Heart right ventricle (tissue), 16 donors: ENCODE data around the gene KNG1. TPM values are rescaled to one million over a fixed set of nuclear protein-coding genes. Genes with fewer than 3 reads are reported as not detected.

Experiments
- ATAC-seq, 8 donors: fragments of 200-7000 bp; cut with Tn5 transposase; one replicate each; pipeline ENCODE4 v1.9.1; 2020; ENCODE audit warnings: mild to moderate bottlenecking in 8 of 8, moderate library complexity in 8 of 8, moderate number of reproducible peaks in 1 of 8
- DNase-seq, 2 donors: peaks; one replicate each; pipeline ENCODE4 v3.0.0-alpha.2; 2020
- H3K27ac ChIP-seq, 10 donors: fragments of 200-600 bp; sonication (generic) in 2 of 10; one replicate each; pipeline versions ENCODE4 v1.5.0 to v1.8.0; 2020 to 2022; ENCODE audit warnings: mild to moderate bottlenecking in 3 of 10
- H3K27me3 ChIP-seq, 7 donors: fragments of 200-600 bp; one replicate each; pipeline ENCODE4 v1.8.0; 2021 to 2022; ENCODE audit warnings: mild to moderate bottlenecking in 2 of 7
- H3K36me3 ChIP-seq, 9 donors: fragments of 200-600 bp; sonication (generic) in 1 of 9; one replicate each; pipeline versions ENCODE4 v1.5.0 to v1.8.0; 2020 to 2022; ENCODE audit warnings: mild to moderate bottlenecking in 2 of 9
- H3K4me1 ChIP-seq, 9 donors: fragments of 200-600 bp; sonication (generic) in 1 of 9; one replicate each; pipeline versions ENCODE4 v1.5.0 to v1.8.0; 2020 to 2022; ENCODE audit warnings: mild to moderate bottlenecking in 4 of 9
- H3K4me3 ChIP-seq, 10 donors: fragments of 200-600 bp; sonication (generic) in 2 of 10; one replicate each; pipeline versions ENCODE4 v1.5.0 to v1.8.0; 2020 to 2022; ENCODE audit warnings: mild to moderate bottlenecking in 7 of 10, moderate library complexity in 2 of 10
- H3K9me3 ChIP-seq, 11 donors: fragments of 200-600 bp in 10 of 11; sonication (generic) in 2 of 11; one replicate each; pipeline versions ENCODE4 v1.5.0 to v1.8.0; 2013 to 2022; ENCODE audit warnings: mild to moderate bottlenecking in 2 of 11, control low read depth in 1 of 11, moderate library complexity in 1 of 11
- CTCF ChIP-seq, 9 donors: fragments of 200-600 bp; sonication (generic) in 2 of 9; IDR thresholded peaks; one replicate each; pipeline versions ENCODE4 v1.5.0 to v1.8.0; 2021 to 2022; ENCODE audit warnings: antibody characterized with exemption in 9 of 9, mild to moderate bottlenecking in 5 of 9, moderate library complexity in 1 of 9
- WGBS, 2 donors: extraction: QIAGEN DNeasy Blood & Tissue Kit; methylation state at CpG; one replicate each; pipeline ENCODE4 v1.1.7; 2013; ENCODE audit warnings: inconsistent platforms in 1 of 2; 5-methylcytosine and 5-hydroxymethylcytosine counted together
- intact Hi-C, 10 donors: fragments of 100-400 bp; cut with DNase I; formaldehyde crosslinking; loops; one replicate each; pipeline versions ENCODE4 v1.11.1 to v1.14.2; 2022
- polyA plus RNA-seq, 2 donors: library from polyadenylated mRNA; stranded (reverse); fragments of 200-250 nt; gene quantifications; one replicate each; pipeline ENCODE4 v1.2.3, GENCODE V29; 2013
- total RNA-seq, 10 donors: library from RNA; stranded (reverse); fragmentation: NEBNext Ultra II Directional in 3 of 10; extraction: Animal tissue kit (Norgen Biotek cat#: 25700) in 3 of 10; gene quantifications; one replicate each; pipeline versions ENCODE4 v1.2.1 to v1.2.4, GENCODE V29; 2021 to 2023
- donor health status: Arrhythmogenic right ventricular cardiomyopathy.
- donor health status: ischemic (EF 13 %, LVEDD 7.1; RV severe dilation, severe dysfunction).
- donor health status: healthy with polysubstance abuse.
- donor health status: DM: no; HTN: yes; CAD: no.
- donor health status: DM: no; HTN: no; CAD: no.
- donor health status: ischemic (EF 25% LVEDD 6.9; RV normal size, moderate dysfunction).
- donor health status: ischemic (EF 25% LVEDD 5.7; RV mildly dilated, moderate dysfunction).
- donor health status: healthy.
- donor health status: DM: yes; HTN: yes; CAD: no.
- donor health status: Ischemic cardiomyopathy.
- donor health status: ischemic (EF 35%, LVEDD 5.7; RV mildly dilated, moderate dysfunction).
- donor health status: nonischemic (EF 11% LVEDD 7.7; RV severe dilation, severe dysfunction).
- donor health status: DM: yes; HTN: yes; CAD: no.
- donor health status: PGD.
- donor health status: ischemic (EF 29% LVEDD 5.4; RV normal size, mild dysfunction).
- donor health status: nonischemic (EF 23%, LVEDD 6.1; RV moderate dilation, normal function).

Gene KNG1
- total and polyA plus RNA-seq, 12 donors: 0.07 to 0.92 (median 0.39) TPM; not detected in 2

GRCh38 chr3:186784820-186785494 is 67.8 kb downstream of the KNG1 start:
- DNase-seq (no peak), ATAC-seq (no peak)
- Histone ChIP-seq H3K36me3 (peaks cover 0 to 61% (median 56%) of the 10 kb centered on the region in 9 donors), H3K9me3 (no peaks in the 10 kb centered on the region), H3K27me3 (no peaks in the 10 kb centered on the region), H3K4me3 (peak overlapping the region; percentile 75 to 95 (median 90)), H3K27ac (peak overlapping the region in 5 of 10 donors; percentile 98 to 99 (median 98)), H3K4me1 (peaks cover 3 to 56% (median 47%) of the 10 kb centered on the region in 9 donors)
- intact Hi-C loops: loop anchor here in 2 of 10 donors (5.0 kb wide), 2 partner anchors 213 to 218 kb away; partner anchors contain the start of genes DNAJB11 (in 1 of the 2) and TBCCD1 (in 1 of the 2)
- TF ChIP-seq CTCF (IDR thresholded peaks at IDR 0.05): no peak
- WGBS, 2 donors: 6 to 11% methylated on average over 7 of the region's 7 CpGs

- H3K9me3 ChIP-seq: no peaks in the 10 kb centered on the region
- DNase-seq (no peak), ATAC-seq (no peak)
- no peak for TF ChIP-seq CTCF (IDR thresholded peaks at IDR 0.05)
- H3K4me3 ChIP-seq: peak overlapping the region; percentile 26 to 95 (median 86)
- H3K36me3 ChIP-seq: peaks cover 0 to 67% (median 62%) of the 10 kb centered on the region in 9 donors
- H3K27me3 ChIP-seq: no peaks in the 10 kb centered on the region
- intact Hi-C loops: no loop called here
- no peak overlapping the region for H3K27ac ChIP-seq
- H3K4me1 ChIP-seq: peaks cover 3 to 62% (median 47%) of the 10 kb centered on the region in 9 donors
- 17 to 26% methylated on average over 7 of the region's 7 CpGs for WGBS, 2 donors
These were observed 68.4 kb downstream of the KNG1 start for GRCh38 chr3:186785495-186786018.

GRCh38 chr3:186786922-186787321 is 69.8 kb downstream of the KNG1 start:
- no peak for ATAC-seq

More at GRCh38 chr3:186786922-186787321, 69.8 kb downstream of the KNG1 start:
- Histone ChIP-seq H3K4me1 (peaks cover 3 to 62% (median 47%) of the 10 kb centered on the region in 9 donors), H3K4me3 (peak overlapping the region in 5 of 10 donors; percentile 15 to 92 (median 84)), H3K27ac (peak overlapping the region in 1 of 10 donors; percentile 2), H3K9me3 (no peaks in the 10 kb centered on the region), H3K27me3 (no peaks in the 10 kb centered on the region), H3K36me3 (peaks cover 0 to 78% (median 65%) of the 10 kb centered on the region in 9 donors)
- no peak for TF ChIP-seq CTCF (IDR thresholded peaks at IDR 0.05)
- no peak for DNase-seq
- WGBS, 2 donors: 56 to 57% methylated on average over 3 of the region's 3 CpGs
- intact Hi-C loops: no loop called here
